GM12878 (cell line): Measurements from ENCODE around the gene RNU6-1. TPM values are rescaled to one million over a fixed set of nuclear protein-coding genes. Genes with fewer than 3 reads are reported as not detected.

ENCODE experiments used
- ATAC-seq: fragments of 200-7000 bp; cut with Tn5 transposase; 3 replicates; pipeline ENCODE4 v1.9.1; 2020; ENCODE audit warnings: mild to moderate bottlenecking, moderate library complexity
- BruUV-seq: library from RNA; stranded (reverse); fragments of 400-500 nt; replicated peaks from 2 replicates; lab custom pipeline; 2021; lab: Mats Ljungman, UMichigan
- CTCF ChIA-PET: fragments of 300-600 bp; sonication (Branson Sonifier 250); formaldehyde crosslinking; extraction: SDS; loops from one replicate; lab custom pipeline; 2021; ENCODE audit warnings: inconsistent platforms; lab: Yijun Ruan, JAX
- POLR2A ChIA-PET: fragments of 350-600 bp; formaldehyde crosslinking; extraction: SDS; loops from one replicate; lab custom pipeline; 2021; ENCODE audit warnings: inconsistent platforms; lab: Charles Lee
- RAD21 ChIA-PET: fragments of 300-600 bp; sonication (Branson Sonifier 250); formaldehyde crosslinking; loops from one replicate; lab custom pipeline; 2023; ENCODE audit warnings: antibody characterized with exemption; ENCODE audit not compliant: unreplicated experiment; lab: Charles Lee
- SMC1A ChIA-PET: fragments of 300-600 bp; sonication (Branson Sonifier 250); formaldehyde crosslinking; loops from one replicate; lab custom pipeline; 2023; ENCODE audit not compliant: unreplicated experiment, uncharacterized antibody; lab: Charles Lee
- DNase-seq: peaks from one replicate; pipeline ENCODE4 v3.0.0-alpha.2; 2011; ENCODE audit warnings: low read depth, low spot score
- FAIRE-seq: peaks from 3 replicates; lab custom pipeline; 2011; peaks lifted over from hg19 to GRCh38; lab: Jason Lieb, UNC
- H2AFZ ChIP-seq: 2 replicates; pipeline ENCODE4 v1.6.0; 2011; ENCODE audit warnings: low read depth, low read length, control low read depth; ENCODE audit not compliant: control insufficient read depth
- H3K27ac ChIP-seq: 2 replicates; pipeline ENCODE4 v1.5.1; 2011; ENCODE audit warnings: control low read depth; ENCODE audit not compliant: control insufficient read depth, insufficient read depth
- H3K27me3 ChIP-seq, 2 experiments: replicated peaks in 1 of 2; 2 replicates each; pipeline versions ENCODE4 v1.6.0 to v1.6.1; 2011; ENCODE audit warnings: low read length in 1 of 2; ENCODE audit not compliant: control insufficient read depth in 2 of 2, insufficient read depth in 2 of 2
- H3K36me3 ChIP-seq, 2 experiments: 2 replicates each; pipeline ENCODE4 v1.5.1; 2011; ENCODE audit warnings: low read length in 1 of 2; ENCODE audit not compliant: control insufficient read depth in 2 of 2, insufficient read depth in 2 of 2
- H3K4me1 ChIP-seq: 2 replicates; pipeline ENCODE4 v1.6.1; 2011; ENCODE audit warnings: mild to moderate bottlenecking, low read length, moderate library complexity, mixed read lengths; ENCODE audit not compliant: control insufficient read depth, insufficient read depth
- H3K4me2 ChIP-seq: 2 replicates; pipeline ENCODE4 v1.6.0; 2011; ENCODE audit warnings: control low read depth; ENCODE audit not compliant: control insufficient read depth, insufficient read depth
- H3K4me3 ChIP-seq: fragments of 200-600 bp; sonication (generic); 2 replicates; pipeline ENCODE4 v1.5.1; 2016
- H3K79me2 ChIP-seq: 2 replicates; pipeline ENCODE4 v1.6.0; 2011; ENCODE audit warnings: low read length; ENCODE audit not compliant: control insufficient read depth, insufficient read depth
- H3K9ac ChIP-seq: 2 replicates; pipeline ENCODE4 v1.8.0; 2011; ENCODE audit warnings: low read length, control low read depth, mixed read lengths; ENCODE audit not compliant: control insufficient read depth, insufficient read depth
- H3K9me3 ChIP-seq: replicated peaks from 3 replicates; pipeline ENCODE4 v1.5.1; 2011; ENCODE audit warnings: mild to moderate bottlenecking, low read length; ENCODE audit not compliant: control insufficient read depth, insufficient read depth
- H4K20me1 ChIP-seq: 2 replicates; pipeline ENCODE4 v1.6.0; 2011; ENCODE audit not compliant: control insufficient read depth, insufficient read depth
- BHLHE40 ChIP-seq, 2 experiments: fragments of 450-650 bp in 1 of 2; IDR thresholded peaks; 2 replicates each; pipeline ENCODE4 v1.6.1; 2011 to 2017; ENCODE audit warnings: low read depth in 2 of 2, borderline replicate concordance in 1 of 2, improper control_type of control experiment in 1 of 2, low read length in 1 of 2, mild to moderate bottlenecking in 1 of 2
- BMI1 ChIP-seq: fragments of 450-650 bp; IDR thresholded peaks from 2 replicates; pipeline ENCODE4 v1.6.1; 2016; ENCODE audit warnings: mild to moderate bottlenecking, moderate library complexity, borderline replicate concordance
- BRCA1 ChIP-seq: IDR thresholded peaks from 2 replicates; pipeline ENCODE4 v1.6.1; 2011; ENCODE audit warnings: low read depth, low read length, improper control_type of control experiment
- CREB1 ChIP-seq: IDR thresholded peaks from 2 replicates; pipeline ENCODE4 v1.6.1; 2012; ENCODE audit warnings: low read depth, mild to moderate bottlenecking, inconsistent platforms
- EED ChIP-seq: sonication (generic); IDR thresholded peaks from 2 replicates; pipeline ENCODE4 v1.6.1; 2016; ENCODE audit warnings: antibody characterized with exemption, low read depth
- EGR1 ChIP-seq, 2 experiments: IDR thresholded peaks; 1 replicate in 1 of 2; 2 replicates in 1 of 2; pipeline ENCODE4 v1.6.1; 2011 to 2012; ENCODE audit warnings: low read depth in 2 of 2, low read length in 2 of 2, borderline replicate concordance in 1 of 2, mild to moderate bottlenecking in 1 of 2, moderate library complexity in 1 of 2
- FOXK2 ChIP-seq: fragments of 450-650 bp; IDR thresholded peaks from 2 replicates; pipeline ENCODE4 v1.6.1; 2017; ENCODE audit warnings: mild to moderate bottlenecking, moderate library complexity
- HDAC2 ChIP-seq: fragments of 200-600 bp; sonication (generic); IDR thresholded peaks from 2 replicates; pipeline ENCODE4 v1.6.1; 2017
- IKZF2 ChIP-seq, 2 experiments: fragments of 450-650 bp; IDR thresholded peaks; 2 replicates each; pipeline ENCODE4 v1.6.1; 2017; ENCODE audit warnings: mild to moderate bottlenecking in 2 of 2, moderate library complexity in 2 of 2
- KDM1A ChIP-seq: fragments of 200-600 bp; sonication (generic); IDR thresholded peaks from 2 replicates; pipeline ENCODE4 v1.6.1; 2016; ENCODE audit warnings: borderline replicate concordance
- MTA3 ChIP-seq: IDR thresholded peaks from 2 replicates; pipeline ENCODE4 v1.6.1; 2012; ENCODE audit warnings: low read length, inconsistent platforms, borderline replicate concordance
- MYC ChIP-seq: IDR thresholded peaks from 2 replicates; pipeline ENCODE4 v1.6.1; 2011; ENCODE audit warnings: mild to moderate bottlenecking, low read length, moderate library complexity, inconsistent platforms; ENCODE audit not compliant: insufficient read depth, insufficient replicate concordance, insufficient read length, severe bottlenecking
- NFIC ChIP-seq: IDR thresholded peaks from 2 replicates; pipeline ENCODE4 v1.6.1; 2012; ENCODE audit warnings: low read depth, mild to moderate bottlenecking, inconsistent platforms, low read length, moderate library complexity
- NR2C1 ChIP-seq: fragments of 450-650 bp; IDR thresholded peaks from 2 replicates; pipeline ENCODE4 v1.6.1; 2017; ENCODE audit warnings: antibody characterized with exemption, mild to moderate bottlenecking, moderate library complexity
- NR2C2 ChIP-seq: IDR thresholded peaks from 2 replicates; pipeline ENCODE4 v1.6.1; 2011; ENCODE audit warnings: borderline replicate concordance, low read depth; ENCODE audit not compliant: control insufficient read depth, insufficient read length
- PML ChIP-seq: IDR thresholded peaks from 2 replicates; pipeline ENCODE4 v1.6.1; 2012; ENCODE audit warnings: low read length, inconsistent platforms
- RCOR1 ChIP-seq: conservative IDR thresholded peaks from 2 replicates; pipeline ENCODE4 v1.6.1; 2012; ENCODE audit warnings: low read depth, low read length, improper control_type of control experiment
- RUNX3 ChIP-seq: IDR thresholded peaks from 2 replicates; pipeline ENCODE4 v1.6.1; 2012; ENCODE audit warnings: low read length, inconsistent platforms
- STAT3 ChIP-seq: IDR thresholded peaks from 2 replicates; pipeline ENCODE4 v1.6.1; 2011; ENCODE audit warnings: low read depth, low read length, improper control_type of control experiment
- SUPT20H ChIP-seq: IDR thresholded peaks from 2 replicates; pipeline ENCODE4 v1.6.1; 2011; ENCODE audit warnings: low read depth, mild to moderate bottlenecking, low read length, moderate library complexity, borderline replicate concordance; ENCODE audit not compliant: control insufficient read depth
- TARDBP ChIP-seq: IDR thresholded peaks from 2 replicates; pipeline ENCODE4 v1.6.1; 2016; ENCODE audit warnings: borderline replicate concordance
- WRNIP1 ChIP-seq: IDR thresholded peaks from 2 replicates; pipeline ENCODE4 v1.6.1; 2011; ENCODE audit warnings: low read depth, low read length, improper control_type of control experiment, borderline replicate concordance
- ZNF384 ChIP-seq: IDR thresholded peaks from 2 replicates; pipeline ENCODE4 v1.6.1; 2012; ENCODE audit warnings: low read depth, mild to moderate bottlenecking, low read length, improper control_type of control experiment, borderline replicate concordance
- WGBS: methylation state at CpG from one replicate; pipeline ENCODE4 v1.1.6; 2016; ENCODE audit warnings: low lambda C conversion rate; ENCODE audit not compliant: insufficient replicate concordance, insufficient coverage; ENCODE audit errors: missing lambda C conversion rate; 5-methylcytosine and 5-hydroxymethylcytosine counted together
- in situ Hi-C: fragments of 300-500 bp; cut with MboI; formaldehyde crosslinking; loops from 9 replicates; pipeline ENCODE4 v1.14.3; 2018; ENCODE audit warnings: mixed read lengths
- intact Hi-C: fragments of 100-400 bp; cut with micrococcal nuclease; formaldehyde crosslinking; loops from one replicate; pipeline ENCODE4 v1.14.2; 2022; ENCODE audit not compliant: unreplicated experiment
- polyA plus RNA-seq, 11 experiments: library from polyadenylated mRNA; depleted of rRNA in 4 of 11; unstranded in 6 of 11; stranded (reverse) in 5 of 11; fragments of >200 nt; fragmentation: Nextera tagmentation in 4 of 11; fragmentation: Illumina TruSeq in 1 of 11; extraction: Ambion mirVana in 4 of 11; extraction: Trizol in 1 of 11; gene quantifications; 1 replicate in 1 of 11; 2 replicates in 10 of 11; pipeline versions ENCODE4 v1.2.1 to v1.2.3, GENCODE V29; 2011 to 2016; ENCODE audit warnings: inconsistent platforms in 2 of 11, missing spikeins in 2 of 11, low read depth in 1 of 11
- total RNA-seq, 4 experiments: library from RNA; depleted of rRNA in 3 of 4; stranded (reverse); fragments of >200 nt in 3 of 4; fragmentation: Illumina TruSeq in 1 of 4; extraction: Trizol in 1 of 4; gene quantifications; 2 replicates each; pipeline versions ENCODE4 v1.2.1 to v1.2.3, GENCODE V29; 2013 to 2021
- TF ChIP-seq, protein P1 (sequence below): fragments of 450-650 bp; IDR thresholded peaks from 2 replicates; pipeline ENCODE4 v1.6.1; 2017; ENCODE audit warnings: borderline replicate concordance
- TF ChIP-seq, protein P2 (sequence below): IDR thresholded peaks from 2 replicates; pipeline ENCODE4 v1.6.1; 2011; ENCODE audit warnings: low read depth, mild to moderate bottlenecking, low read length, moderate library complexity, borderline replicate concordance; ENCODE audit errors: extremely low read depth

Gene RNU6-1
- total and polyA plus RNA-seq, 10 of the 15 experiments (the other 5 are each of a cell fraction or from before 2014, with no cell fraction given), result not detected

DNA sequence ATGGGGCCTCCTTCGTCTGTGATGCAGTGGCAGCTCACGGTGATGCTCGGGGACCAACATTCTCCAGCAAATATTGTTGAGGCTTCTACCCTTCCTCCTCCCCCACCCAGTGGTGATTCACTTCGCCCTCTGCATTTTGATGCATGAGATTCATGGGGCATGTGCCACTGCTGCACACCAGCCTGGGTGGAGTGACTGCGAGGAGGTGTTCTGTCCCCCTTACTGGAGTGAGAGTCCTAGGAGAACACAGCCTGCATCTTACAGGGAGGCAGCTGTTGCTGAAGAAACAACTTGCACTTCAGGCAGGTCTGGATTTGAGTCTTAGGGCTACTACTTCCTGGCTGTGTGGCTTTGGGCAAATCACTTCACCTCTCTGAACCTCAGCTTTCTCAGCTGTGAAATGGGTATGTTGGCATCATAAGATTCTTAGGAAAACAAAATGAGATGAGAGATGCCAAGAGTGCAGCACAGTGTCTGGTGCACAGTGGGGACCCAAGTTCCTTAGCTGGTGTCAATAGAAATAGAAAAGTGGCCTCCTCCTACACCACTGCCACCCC lies 24.7 kb downstream of the RNU6-1 start (continued):
- TF ChIP-seq, protein P1, sequence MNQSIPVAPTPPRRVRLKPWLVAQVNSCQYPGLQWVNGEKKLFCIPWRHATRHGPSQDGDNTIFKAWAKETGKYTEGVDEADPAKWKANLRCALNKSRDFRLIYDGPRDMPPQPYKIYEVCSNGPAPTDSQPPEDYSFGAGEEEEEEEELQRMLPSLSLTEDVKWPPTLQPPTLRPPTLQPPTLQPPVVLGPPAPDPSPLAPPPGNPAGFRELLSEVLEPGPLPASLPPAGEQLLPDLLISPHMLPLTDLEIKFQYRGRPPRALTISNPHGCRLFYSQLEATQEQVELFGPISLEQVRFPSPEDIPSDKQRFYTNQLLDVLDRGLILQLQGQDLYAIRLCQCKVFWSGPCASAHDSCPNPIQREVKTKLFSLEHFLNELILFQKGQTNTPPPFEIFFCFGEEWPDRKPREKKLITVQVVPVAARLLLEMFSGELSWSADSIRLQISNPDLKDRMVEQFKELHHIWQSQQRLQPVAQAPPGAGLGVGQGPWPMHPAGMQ, result no peak
- TF ChIP-seq MTA3, result no peak
- TF ChIP-seq NR2C2, result no peak
- no peak for TF ChIP-seq FOXK2
- no peak for TF ChIP-seq STAT3
- no peak for TF ChIP-seq TARDBP
- no peak for TF ChIP-seq HDAC2
- no peak for TF ChIP-seq WRNIP1
- no peak for TF ChIP-seq RUNX3
- TF ChIP-seq PML, result no peak

DNA sequence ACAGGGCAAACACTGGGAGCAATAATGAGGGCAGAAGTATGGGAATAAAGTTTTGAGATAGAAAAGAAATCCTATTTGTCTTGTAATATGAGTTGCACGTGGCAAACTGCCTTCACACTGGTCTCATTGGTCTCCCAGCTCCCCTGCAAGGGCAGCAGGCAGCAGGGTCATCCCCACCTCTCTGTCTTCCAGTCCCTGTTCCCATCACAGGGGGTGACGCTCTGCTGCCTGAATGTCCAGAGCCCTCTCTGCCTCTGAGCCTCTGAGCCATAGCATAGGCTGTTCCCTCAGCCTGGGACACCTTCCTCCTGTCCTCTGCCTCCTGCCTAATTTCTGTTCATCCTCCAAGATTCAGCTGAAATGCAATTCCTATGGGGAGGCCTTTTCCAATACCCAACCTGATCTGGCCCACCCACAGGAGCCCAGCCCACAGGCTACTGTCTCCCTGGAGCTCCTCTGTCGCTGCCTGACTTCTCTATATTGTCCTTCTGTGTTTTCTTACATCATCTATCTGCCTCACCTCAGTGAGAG lies 26.7 kb downstream of the RNU6-1 start:
- ChIA-PET SMC1A (no interaction called here), CTCF (no interaction called here), RAD21 (no interaction called here), POLR2A (no interaction called here)
- Histone ChIP-seq H2AFZ (no peak overlapping the region), H3K27me3 (no peaks in the 10 kb centered on the region), H3K4me2 (no peak overlapping the region), H3K36me3 (no peaks in the 10 kb centered on the region), H3K27ac (no peak overlapping the region), H4K20me1 (no peaks in the 10 kb centered on the region; the same call in 1 of the 2 replicates), H3K4me3 (no peak overlapping the region), H3K9me3 (no peaks in the 10 kb centered on the region), H3K4me1 (no peaks in the 10 kb centered on the region), H3K9ac (no peak overlapping the region), H3K79me2 (no peaks in the 10 kb centered on the region)
- intact Hi-C loops (no loop called here), in situ Hi-C loops (no loop called here)
- no peak for ATAC-seq
- 45% methylated on average over 3 of the region's 3 CpGs for WGBS
- DNase-seq, result no peak
- FAIRE-seq, result no peak
- no TSS peak for BruUV-seq
- TF ChIP-seq EED, result no peak
- no peak for TF ChIP-seq MYC
- TF ChIP-seq BHLHE40 (IDR thresholded peaks at IDR 0.05; ENCODE audit: borderline replicate concordance in 1 of 2, low read depth in 2 of 2, low read length in 1 of 2), result no peak
- no peak for TF ChIP-seq ZNF384
- TF ChIP-seq, protein P2, sequence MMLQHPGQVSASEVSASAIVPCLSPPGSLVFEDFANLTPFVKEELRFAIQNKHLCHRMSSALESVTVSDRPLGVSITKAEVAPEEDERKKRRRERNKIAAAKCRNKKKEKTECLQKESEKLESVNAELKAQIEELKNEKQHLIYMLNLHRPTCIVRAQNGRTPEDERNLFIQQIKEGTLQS, result no peak
- TF ChIP-seq KDM1A, result no peak
- no peak for TF ChIP-seq SUPT20H
- TF ChIP-seq RCOR1, result no peak
- no peak for TF ChIP-seq NFIC
- no peak for TF ChIP-seq BMI1
- TF ChIP-seq NR2C1, result no peak
- TF ChIP-seq MTA3, result no peak
- TF ChIP-seq IKZF2 (IDR thresholded peaks at IDR 0.05), result no peak
- TF ChIP-seq EGR1 (IDR thresholded peaks at IDR 0.05; ENCODE audit: borderline replicate concordance in 1 of 2, low read depth in 2 of 2, low read length in 2 of 2), result no peak
- TF ChIP-seq CREB1, result no peak
- TF ChIP-seq BRCA1, result no peak
